GM12892 (cell line): Measurements from ENCODE around the gene HDAC4.

ENCODE experiments used
- POLR2A ChIP-seq: IDR thresholded peaks from 2 replicates; pipeline ENCODE4 v1.6.1; 2011; ENCODE audit warnings: low read depth, low read length, control low read depth
- POLR2AphosphoS5 ChIP-seq: IDR thresholded peaks from 2 replicates; pipeline ENCODE4 v1.6.1; 2011; ENCODE audit warnings: low read depth, low read length, control low read depth
- TAF1 ChIP-seq: IDR thresholded peaks from 2 replicates; pipeline ENCODE4 v1.6.1; 2011; ENCODE audit warnings: low read depth, mild to moderate bottlenecking, control low read depth, low read length, borderline replicate concordance

DNA sequence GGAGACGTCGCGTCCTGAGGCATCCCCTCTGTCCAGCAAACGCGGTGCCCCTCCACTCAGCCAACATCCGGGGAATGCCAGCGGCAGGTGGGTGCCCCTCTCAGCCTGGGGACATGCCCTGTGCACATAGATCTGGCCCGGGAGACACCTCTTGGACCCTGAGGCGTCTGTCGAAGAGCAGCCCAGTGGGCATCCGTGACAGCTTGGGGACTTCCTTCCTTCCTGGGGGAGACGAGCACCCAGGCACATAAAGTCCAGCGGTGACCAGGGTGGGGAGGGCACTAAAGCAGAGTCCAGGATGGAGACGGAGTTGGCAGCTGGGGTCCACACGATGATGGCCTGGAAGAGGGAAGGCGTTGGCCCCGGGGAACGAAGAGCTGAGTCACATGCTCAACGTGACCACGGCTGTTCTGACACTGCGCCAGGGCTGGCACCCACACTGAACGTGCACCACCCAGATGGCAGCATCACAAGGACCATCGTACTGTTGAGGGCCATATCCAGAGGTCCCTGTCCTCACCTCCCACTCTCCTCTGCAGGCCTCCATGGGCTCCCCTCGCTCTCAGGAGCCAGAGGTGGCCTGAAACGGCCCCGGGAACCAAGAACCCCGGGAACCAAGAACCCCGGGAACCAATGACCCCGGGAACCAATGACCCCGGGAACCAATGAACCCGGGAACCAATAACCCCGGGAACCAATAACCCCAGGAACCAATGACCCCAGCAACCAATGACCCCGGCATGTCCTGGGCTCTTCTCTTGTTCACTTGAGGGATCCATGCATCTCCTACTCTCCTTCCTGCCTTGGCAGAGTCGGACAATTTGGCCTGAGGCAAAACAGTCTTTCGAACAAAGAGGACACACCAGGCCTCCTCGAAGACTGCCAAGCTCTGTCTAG is 22.6 kb downstream of the HDAC4 start:
- TF ChIP-seq POLR2AphosphoS5 (no peak), POLR2A (no peak), TAF1 (no peak)
